ENCODE measurements around the gene ETS1.

ETS1 gene

GRCh38 chr11:128463371-128463829 lies 124.0 kb downstream of the ETS1 start:
- no peak overlapping the region for H3K27ac ChIP-seq (replicated peaks)

GRCh38 chr11:128462922-128463321 lies 124.4 kb downstream of the ETS1 start:
- DNase-seq (ENCODE audit: low read depth in 1 of 2, low spot score in 1 of 2) = no peak
- TF ChIP-seq REST (IDR thresholded peaks at IDR 0.05; ENCODE audit: insufficient replicate concordance, low read depth) (no peak), GABPA (IDR thresholded peaks at IDR 0.05; ENCODE audit: low read depth) (no peak), POLR2AphosphoS5 (IDR thresholded peaks at IDR 0.05; ENCODE audit: low read depth) (no peak), CTCF (IDR thresholded peaks at IDR 0.05; ENCODE audit: insufficient read depth, low read length) (no peak), SPI1 (IDR thresholded peaks at IDR 0.05; ENCODE audit: borderline replicate concordance, low read depth) (no peak)
- H3K27ac ChIP-seq (replicated peaks) = no peak overlapping the region
- H3K4me3 ChIP-seq (replicated peaks; ENCODE audit: insufficient read depth, low read length) = no peak overlapping the region
- no peaks in the 10 kb centered on the region for H3K27me3 ChIP-seq (ENCODE audit: insufficient read depth, poor library complexity, severe bottlenecking)

More at GRCh38 chr11:128463371-128463829, 124.0 kb downstream of the ETS1 start:
- TF ChIP-seq GABPA (IDR thresholded peaks at IDR 0.05; ENCODE audit: low read depth) (no peak), SPI1 (IDR thresholded peaks at IDR 0.05; ENCODE audit: borderline replicate concordance, low read depth) (no peak)
- DNase-seq (ENCODE audit: low read depth in 1 of 2, low spot score in 1 of 2) = no peak
- Histone ChIP-seq H3K27me3 (ENCODE audit: insufficient read depth, poor library complexity, severe bottlenecking) (no peaks in the 10 kb centered on the region), H3K4me3 (replicated peaks; ENCODE audit: insufficient read depth, low read length) (no peak overlapping the region)

- H3K27me3 ChIP-seq (ENCODE audit: insufficient read depth, poor library complexity, severe bottlenecking) = no peaks in the 10 kb centered on the region
- H3K27ac ChIP-seq (replicated peaks) = no peak overlapping the region
- DNase-seq (ENCODE audit: low read depth in 1 of 2, low spot score in 1 of 2) = no peak
- TF ChIP-seq SPI1 (IDR thresholded peaks at IDR 0.05; ENCODE audit: borderline replicate concordance, low read depth) (no peak), GABPA (IDR thresholded peaks at IDR 0.05; ENCODE audit: low read depth) (no peak), POLR2AphosphoS5 (IDR thresholded peaks at IDR 0.05; ENCODE audit: low read depth) (no peak), REST (IDR thresholded peaks at IDR 0.05; ENCODE audit: insufficient replicate concordance, low read depth) (no peak), CTCF (IDR thresholded peaks at IDR 0.05; ENCODE audit: insufficient read depth, low read length) (no peak)
- no peak overlapping the region for H3K4me3 ChIP-seq (replicated peaks; ENCODE audit: insufficient read depth, low read length)
Measured at GRCh38 chr11:128462189-128462588, 125.2 kb downstream of the ETS1 start.

- no peak for TF ChIP-seq GABPA (IDR thresholded peaks at IDR 0.05; ENCODE audit: low read depth)
- no peak for TF ChIP-seq SPI1 (IDR thresholded peaks at IDR 0.05; ENCODE audit: borderline replicate concordance, low read depth)
- TF ChIP-seq CTCF (IDR thresholded peaks at IDR 0.05; ENCODE audit: insufficient read depth, low read length) = no peak
- TF ChIP-seq POLR2AphosphoS5 (IDR thresholded peaks at IDR 0.05; ENCODE audit: low read depth) = no peak
- no peak for TF ChIP-seq REST (IDR thresholded peaks at IDR 0.05; ENCODE audit: insufficient replicate concordance, low read depth)
- Histone ChIP-seq H3K4me3 (replicated peaks; ENCODE audit: insufficient read depth, low read length) (no peak overlapping the region), H3K27me3 (ENCODE audit: insufficient read depth, poor library complexity, severe bottlenecking) (no peaks in the 10 kb centered on the region), H3K27ac (replicated peaks) (no peak overlapping the region)
- no peak for DNase-seq (ENCODE audit: low read depth in 1 of 2, low spot score in 1 of 2)
Measured at GRCh38 chr11:128458321-128458720, 129.0 kb downstream of the ETS1 start.

Data from HL-60 (cell line).